Caki2 (cell line): Measurements from ENCODE around the gene DGKA. TPM values are rescaled to one million over a fixed set of nuclear protein-coding genes. Genes with fewer than 3 reads are reported as not detected.
"Not testable (repeated sequence)": the region's sequence is repeated elsewhere in the genome, so short reads cannot be mapped to it uniquely, and the experiment has no call there.

Source experiments
- DNase-seq: peaks from one replicate; pipeline ENCODE4 v3.0.0-alpha.2; 2015; ENCODE audit warnings: low read depth
- in situ Hi-C: cut with HindIII; loops from 2 replicates; pipeline ENCODE4 v1.10.0; 2016; ENCODE audit warnings: low sequenced_read_pairs, low pct_unique_long_range_greater_than_20kb, mixed read lengths
- total RNA-seq: library from RNA; depleted of rRNA; stranded (reverse); fragments of >200 nt; shearing (Covaris generic); gene quantifications from 2 replicates; pipeline ENCODE4 v1.2.3, GENCODE V29; 2014; ENCODE audit warnings: low replicate concordance; rRNA removed

DGKA gene
- 0.17 and 1.2 TPM in 2 replicates for total RNA-seq

DNA sequence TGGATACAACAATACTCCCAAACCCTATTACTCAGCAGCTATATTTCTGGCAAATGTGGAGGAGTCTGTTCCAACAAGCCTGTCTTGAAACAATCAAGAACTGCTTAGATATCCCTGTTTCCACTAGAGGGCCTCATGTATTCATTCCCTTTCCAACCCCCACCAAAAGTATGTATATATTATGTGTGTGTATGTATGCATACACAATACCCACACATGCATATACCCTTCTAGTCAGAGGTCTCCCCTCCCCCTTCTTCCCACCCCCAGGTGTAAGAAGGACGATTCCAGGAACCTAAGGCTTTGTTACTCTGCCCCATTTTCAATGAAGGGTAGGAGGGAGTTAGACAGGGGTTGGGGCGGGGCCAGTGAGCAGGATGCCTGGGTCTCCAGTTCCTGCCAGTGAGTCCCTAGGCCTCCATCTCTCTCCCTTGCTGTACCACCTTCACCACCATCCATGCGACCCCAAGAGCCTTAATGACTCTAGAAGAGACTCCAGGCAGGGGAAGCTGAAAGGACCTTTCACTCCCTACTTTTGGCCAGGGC is at the start of gene DGKA:
Gene DGKA (plus strand): TSS at position 392 of the 546 bp plus-strand sequence. CDS start 5,342 bp downstream, outside the sequence.
- in situ Hi-C loops, result no loop called here

GRCh38 chr12:55885113-55885512 is 45.8 kb upstream of the DGKA start:
- DNase-seq, result no peak
- in situ Hi-C loops, result no loop called here

More for the DNA sequence above, at the start of gene DGKA:
- DNase-seq, result peak; percentile 53

DNA sequence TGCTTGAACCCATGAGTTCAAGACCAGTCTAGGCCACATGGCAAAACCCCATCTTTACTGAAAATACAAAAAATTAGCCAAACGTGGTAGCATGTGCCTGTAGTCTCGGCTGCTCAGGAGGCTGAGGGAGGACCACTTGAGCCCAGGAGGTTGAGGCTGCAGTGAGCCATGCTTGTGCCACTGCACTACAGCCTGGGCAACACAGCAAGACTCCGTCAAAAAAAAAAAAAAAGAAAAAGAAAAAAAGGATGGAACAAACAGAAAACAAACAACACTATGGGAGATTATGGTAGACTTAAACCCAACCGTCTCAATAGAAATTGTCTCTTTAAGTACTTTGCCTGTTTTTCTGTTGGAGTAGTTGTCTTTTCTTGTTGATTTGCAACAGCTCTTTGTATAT is 39.7 kb upstream of the DGKA start:
- in situ Hi-C loops, result no loop called here

GRCh38 chr12:55893723-55894122 is 37.2 kb upstream of the DGKA start:
- no peak for DNase-seq
- in situ Hi-C loops, result no loop called here

More for the DNA sequence above, 39.7 kb upstream of the DGKA start:
- DNase-seq, result no peak

GRCh38 chr12:55899082-55899481 is 31.9 kb upstream of the DGKA start:
- in situ Hi-C loops, result no loop called here
- no peak for DNase-seq

GRCh38 chr12:55901881-55902490 is 29.0 kb upstream of the DGKA start:
- in situ Hi-C loops, result no loop called here
- DNase-seq, result no peak

DNA sequence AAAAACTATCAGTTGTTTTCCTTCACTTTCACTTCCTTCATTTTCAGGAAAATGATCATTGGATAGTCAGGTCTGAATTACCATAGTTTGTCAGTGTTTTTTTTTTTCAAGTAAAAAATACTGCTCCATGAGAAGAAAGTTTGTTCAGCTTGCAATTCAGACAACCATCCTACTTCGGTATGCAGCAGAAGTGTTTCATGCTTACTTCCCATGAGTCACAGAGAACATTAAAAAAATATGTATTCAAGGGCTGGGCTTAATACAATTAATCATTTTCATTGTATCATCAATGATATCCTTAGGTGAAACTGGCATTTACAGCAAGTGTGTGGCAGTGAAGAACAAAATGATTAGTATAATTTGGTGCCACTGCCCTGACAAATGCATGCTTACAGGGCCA is 24.9 kb upstream of the DGKA start:
- no peak for DNase-seq
- in situ Hi-C loops, result no loop called here

DNA sequence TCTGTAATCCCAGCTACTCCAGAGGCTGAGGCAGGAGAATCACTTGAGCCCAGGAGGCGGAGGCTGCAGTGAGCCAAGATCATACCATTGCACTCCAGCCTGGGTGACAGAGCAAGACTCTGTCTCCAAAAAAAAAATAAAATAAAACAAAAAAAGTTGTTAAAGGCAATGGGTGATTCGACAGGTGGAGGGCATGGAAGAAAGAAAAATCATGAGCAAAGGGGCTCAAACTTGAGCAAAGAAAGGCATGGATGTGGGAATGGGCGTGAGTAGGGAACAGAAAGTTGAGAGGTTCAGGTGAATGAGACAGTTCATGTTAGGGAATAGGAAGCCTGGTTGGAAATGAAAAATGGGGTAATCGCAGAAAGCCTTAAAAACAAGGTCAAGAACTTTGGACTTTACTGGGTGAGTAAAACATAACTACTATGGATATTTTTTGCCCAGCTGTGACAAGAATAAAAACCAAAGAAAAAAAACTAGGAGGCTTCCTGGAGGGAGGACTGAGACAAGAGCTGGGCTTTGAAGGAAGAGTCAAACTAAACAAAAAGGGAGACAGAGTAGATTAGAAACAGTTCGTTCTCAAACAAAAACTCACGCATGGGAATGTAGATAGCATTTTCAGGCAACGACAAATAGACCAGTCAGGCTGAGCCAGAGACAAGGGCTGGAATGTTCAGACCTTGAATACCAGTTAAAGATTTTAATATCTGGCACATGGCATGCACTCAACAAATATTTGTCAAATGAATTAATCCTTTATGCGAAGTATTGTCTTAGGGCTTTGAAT is 22.0 kb upstream of the DGKA start:
- DNase-seq, result no peak
- in situ Hi-C loops, result no loop called here

- in situ Hi-C loops, result no loop called here
- DNase-seq, result no peak
Observed at GRCh38 chr12:55909513-55909884, 21.5 kb upstream of the DGKA start.

GRCh38 chr12:55912908-55913307 is 18.1 kb upstream of the DGKA start:
- in situ Hi-C loops, result no loop called here
- no peak for DNase-seq

DNA sequence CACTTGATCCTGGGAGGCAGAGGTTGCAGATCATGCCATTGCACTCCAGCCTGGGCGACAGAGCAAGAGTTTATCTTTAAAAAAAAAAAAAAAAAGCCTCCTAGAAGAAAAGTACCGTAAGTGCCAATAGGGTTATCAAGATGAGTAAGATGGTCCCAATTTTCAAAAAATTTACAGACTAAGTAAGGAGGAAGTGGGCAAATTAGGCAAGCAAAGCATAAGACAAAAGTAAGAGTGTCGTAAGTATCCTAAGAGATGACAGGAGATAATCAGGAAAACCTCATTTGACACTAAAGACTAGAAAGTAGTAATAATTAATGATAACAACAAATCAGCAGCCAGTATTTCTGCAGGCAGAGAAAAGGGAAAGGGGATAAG is 15.5 kb upstream of the DGKA start:
- no peak for DNase-seq
- in situ Hi-C loops, result no loop called here

DNA sequence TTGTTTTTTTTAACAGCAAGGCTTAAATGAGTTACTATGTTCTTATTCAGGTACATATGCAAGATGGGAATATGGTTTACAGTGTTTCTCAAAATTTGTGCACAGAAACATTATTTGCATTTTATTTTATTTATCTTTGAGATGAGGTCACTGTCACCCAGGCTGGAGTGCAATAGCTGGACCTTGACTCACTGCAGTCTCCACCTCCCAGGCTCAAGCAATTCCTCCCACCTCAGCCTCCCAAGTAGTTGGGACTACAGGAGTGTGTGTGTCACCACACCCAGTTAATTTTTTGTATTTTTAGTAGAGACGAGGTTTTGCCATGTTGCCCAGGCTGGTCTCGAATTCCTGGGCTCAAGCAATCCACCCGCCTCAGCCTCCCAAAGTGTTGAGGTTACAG is 11.9 kb upstream of the DGKA start:
- in situ Hi-C loops, result not testable (repeated sequence)

DNA sequence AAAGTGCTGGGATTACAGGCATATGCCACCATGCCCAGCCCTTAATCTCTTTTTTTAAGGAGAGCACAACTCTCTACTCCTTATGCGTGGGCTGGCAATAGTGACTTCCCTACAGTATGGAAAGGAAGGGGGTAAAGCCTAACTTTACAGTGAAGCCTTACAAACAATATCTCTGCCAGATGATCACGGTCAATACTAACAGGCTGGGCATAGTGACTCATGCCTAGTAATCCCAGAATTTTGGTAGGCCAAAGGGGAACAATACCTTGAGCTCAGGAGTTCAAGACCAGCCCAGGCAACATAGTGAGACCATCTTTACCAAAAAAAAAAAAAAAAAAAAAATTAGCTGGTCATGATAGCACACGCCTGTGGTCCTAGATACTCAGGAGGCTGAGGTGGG is 8.8 kb upstream of the DGKA start:
- in situ Hi-C loops, result no loop called here
- DNase-seq, result no peak

More for the DNA sequence above, 11.9 kb upstream of the DGKA start:
- peak; percentile 44 for DNase-seq

GRCh38 chr12:55923648-55924047 is 7.3 kb upstream of the DGKA start:
- DNase-seq, in situ Hi-C loops: not testable (repeated sequence)

DNA sequence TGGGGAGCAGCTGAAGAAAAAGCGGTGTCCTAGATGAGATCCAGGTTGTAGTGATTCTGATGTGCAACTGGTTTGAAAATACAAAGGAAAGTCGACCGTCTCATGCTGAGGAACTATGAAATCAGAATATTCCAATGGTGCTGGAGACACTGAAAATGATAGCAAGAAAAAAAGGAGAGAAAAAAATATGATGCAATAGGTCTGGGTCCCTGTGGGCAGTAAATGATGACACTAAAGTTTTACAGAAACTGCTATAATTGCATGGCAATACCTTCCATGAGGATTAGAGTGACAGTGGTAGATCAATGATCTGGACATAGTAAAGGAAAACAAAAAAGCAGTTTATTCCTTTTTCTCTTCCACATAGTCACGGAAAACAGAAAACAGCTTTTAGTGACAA is 5.6 kb upstream of the DGKA start:
- no peak for DNase-seq
- in situ Hi-C loops, result no loop called here

- in situ Hi-C loops, result no loop called here
- no peak for DNase-seq
Observed at GRCh38 chr12:55925870-55926737, 4.9 kb upstream of the DGKA start.

- in situ Hi-C loops, result no loop called here
- DNase-seq, result peak; percentile 98
Observed at GRCh38 chr12:55926738-55927587, 4.0 kb upstream of the DGKA start.
